WTC11 (cell line): ENCODE data around the gene TMEM50B. TPM values are rescaled to one million over a fixed set of nuclear protein-coding genes. Genes with fewer than 3 reads are reported as not detected.
A peak's percentile ranks its signal among the peaks of the same experiment; 100 is the strongest.
"Not testable (repeated sequence)": the region's sequence is repeated elsewhere in the genome, so short reads cannot be mapped to it uniquely, and the experiment has no call there.

Source experiments
- ATAC-seq: fragments of 200-7000 bp; cut with Tn5 transposase; 2 replicates; pipeline ENCODE4 v1.10.0; 2021; ENCODE audit warnings: mild to moderate bottlenecking, moderate library complexity
- CTCF ChIA-PET: fragments of 300-600 bp; sonication (Branson Sonifier 250); formaldehyde crosslinking; loops from one replicate; lab custom pipeline; 2021; ENCODE audit warnings: antibody characterized with exemption; lab: Charles Lee
- POLR2A ChIA-PET: fragments of 350-600 bp; sonication (Branson Sonifier 250); formaldehyde crosslinking; loops from one replicate; lab custom pipeline; 2021; ENCODE audit warnings: antibody characterized with exemption; lab: Charles Lee
- DNase-seq: peaks from one replicate; pipeline ENCODE4 v3.0.0; 2021; ENCODE audit warnings: low spot score
- H3K27ac Mint-ChIP-seq: 2 replicates; pipeline ENCODE4 v1.8.0; 2021; ENCODE audit warnings: mixed read lengths
- H3K27me3 Mint-ChIP-seq: 2 replicates; pipeline ENCODE4 v1.8.0; 2021; ENCODE audit warnings: low read depth, mild to moderate bottlenecking, moderate library complexity, mixed read lengths
- H3K36me3 Mint-ChIP-seq: 2 replicates; pipeline ENCODE4 v1.8.0; 2021; ENCODE audit warnings: mixed read lengths
- H3K4me1 Mint-ChIP-seq: 2 replicates; pipeline ENCODE4 v1.8.0; 2022; ENCODE audit warnings: mixed read lengths
- H3K4me3 Mint-ChIP-seq: 2 replicates; pipeline ENCODE4 v1.8.0; 2021; ENCODE audit warnings: mild to moderate bottlenecking, moderate library complexity, mixed read lengths
- H3K9me3 Mint-ChIP-seq: 2 replicates; pipeline ENCODE4 v1.8.0; 2021; ENCODE audit warnings: mixed read lengths
- ARID4B ChIP-seq: sonication (generic); formaldehyde crosslinking; IDR thresholded peaks from 2 replicates; pipeline ENCODE4 v1.8.0; 2023; ENCODE audit warnings: missing genetic modification reagents, mild to moderate bottlenecking, borderline replicate concordance
- ATF1 ChIP-seq: sonication (generic); formaldehyde crosslinking; IDR thresholded peaks from 2 replicates; pipeline ENCODE4 v1.8.1; 2023; ENCODE audit warnings: mild to moderate bottlenecking, moderate library complexity, missing genetic modification reagents
- CREB1 ChIP-seq: sonication (generic); formaldehyde crosslinking; IDR thresholded peaks from 2 replicates; pipeline ENCODE4 v1.8.0; 2023; ENCODE audit warnings: mild to moderate bottlenecking, missing genetic modification reagents
- ERG ChIP-seq: fragments of 250-450 bp; sonication (Bioruptor Pico); IDR thresholded peaks from 2 replicates; pipeline ENCODE4 v1.8.0; 2021; ENCODE audit warnings: mild to moderate bottlenecking
- FOXJ3 ChIP-seq: sonication (generic); formaldehyde crosslinking; IDR thresholded peaks from 2 replicates; pipeline ENCODE4 v1.9.0; 2021; ENCODE audit warnings: missing genetic modification reagents, mild to moderate bottlenecking, borderline replicate concordance
- FOXK1 ChIP-seq: sonication (generic); formaldehyde crosslinking; IDR thresholded peaks from 2 replicates; pipeline ENCODE4 v1.8.0; 2022; ENCODE audit warnings: mild to moderate bottlenecking, moderate library complexity, missing genetic modification reagents
- GABPB1 ChIP-seq: sonication (generic); formaldehyde crosslinking; IDR thresholded peaks from 2 replicates; pipeline ENCODE4 v1.8.1; 2023; ENCODE audit warnings: mild to moderate bottlenecking, missing genetic modification reagents
- GTF2I ChIP-seq: fragments of 250-450 bp; sonication (Bioruptor Pico); conservative IDR thresholded peaks from 2 replicates; pipeline ENCODE4 v1.4.0; 2021; ENCODE audit warnings: mild to moderate bottlenecking
- MAX ChIP-seq: sonication (generic); formaldehyde crosslinking; IDR thresholded peaks from 2 replicates; pipeline ENCODE4 v1.8.0; 2022; ENCODE audit warnings: mild to moderate bottlenecking, missing genetic modification reagents
- NFATC4 ChIP-seq: fragments of 250-450 bp; sonication (Bioruptor Pico); IDR thresholded peaks from 2 replicates; pipeline ENCODE4 v1.9.0; 2021; ENCODE audit warnings: mild to moderate bottlenecking
- OVOL2 ChIP-seq: fragments of 250-450 bp; sonication (Bioruptor Pico); IDR thresholded peaks from 2 replicates; pipeline ENCODE4 v1.9.0; 2021; ENCODE audit warnings: mild to moderate bottlenecking, borderline replicate concordance
- RORB ChIP-seq: fragments of 250-450 bp; sonication (Bioruptor Pico); IDR thresholded peaks from 2 replicates; pipeline ENCODE4 v1.9.0; 2021; ENCODE audit warnings: mild to moderate bottlenecking
- SOX15 ChIP-seq: fragments of 250-450 bp; sonication (Bioruptor Pico); IDR thresholded peaks from 2 replicates; pipeline ENCODE4 v1.9.0; 2021; ENCODE audit warnings: mild to moderate bottlenecking
- TP53 ChIP-seq: sonication (generic); formaldehyde crosslinking; IDR thresholded peaks from 2 replicates; pipeline ENCODE4 v1.8.1; 2023; ENCODE audit warnings: mild to moderate bottlenecking, missing genetic modification reagents
- USF1 ChIP-seq: sonication (generic); formaldehyde crosslinking; IDR thresholded peaks from 2 replicates; pipeline ENCODE4 v1.8.0; 2022; ENCODE audit warnings: mild to moderate bottlenecking, missing genetic modification reagents
- ZBTB21 ChIP-seq: sonication (generic); formaldehyde crosslinking; IDR thresholded peaks from 2 replicates; pipeline ENCODE4 v1.8.1; 2023; ENCODE audit warnings: mild to moderate bottlenecking, missing genetic modification reagents, borderline replicate concordance
- ZNF121 ChIP-seq: sonication (generic); formaldehyde crosslinking; IDR thresholded peaks from 2 replicates; pipeline ENCODE4 v1.8.0; 2023; ENCODE audit warnings: missing genetic modification reagents
- ZNF138 ChIP-seq: sonication (generic); formaldehyde crosslinking; conservative IDR thresholded peaks from 2 replicates; pipeline ENCODE4 v1.8.1; 2022; ENCODE audit warnings: mild to moderate bottlenecking, moderate library complexity, missing genetic modification reagents
- ZNF219 ChIP-seq: sonication (generic); formaldehyde crosslinking; IDR thresholded peaks from 2 replicates; pipeline ENCODE4 v1.8.0; 2023; ENCODE audit warnings: missing genetic modification reagents, mild to moderate bottlenecking, borderline replicate concordance
- ZNF396 ChIP-seq: fragments of 250-450 bp; sonication (Bioruptor Pico); IDR thresholded peaks from 2 replicates; pipeline ENCODE4 v1.8.0; 2021; ENCODE audit warnings: mild to moderate bottlenecking, moderate library complexity, borderline replicate concordance
- total RNA-seq: library from RNA; stranded (reverse); gene quantifications from 3 replicates; pipeline ENCODE4 v1.2.3, GENCODE V29; 2021
- TF ChIP-seq, protein P1 (sequence below): sonication (generic); formaldehyde crosslinking; IDR thresholded peaks from 2 replicates; pipeline ENCODE4 v1.8.1; 2023; ENCODE audit warnings: mild to moderate bottlenecking, missing genetic modification reagents, moderate library complexity
- TF ChIP-seq, protein P2 (sequence below): fragments of 250-450 bp; sonication (Bioruptor Pico); IDR thresholded peaks from 2 replicates; pipeline ENCODE4 v1.9.0; 2021; ENCODE audit warnings: moderate library complexity, mild to moderate bottlenecking, inconsistent platforms, borderline replicate concordance
- TF ChIP-seq, protein P3 (sequence below): sonication (generic); formaldehyde crosslinking; IDR thresholded peaks from 2 replicates; pipeline ENCODE4 v1.8.0; 2022; ENCODE audit warnings: mild to moderate bottlenecking, missing genetic modification reagents

TMEM50B gene
- total RNA-seq, 1 experiment from 2014 or later: 25.4 TPM

- TF ChIP-seq GTF2I (CRISPR knock-in tag) (no peak), FOXJ3 (CRISPR knock-in tag) (no peak), SOX15 (CRISPR knock-in tag) (no peak), TP53 (CRISPR knock-in tag) (no peak), ERG (no peak), MAX (no peak)
- TF ChIP-seq, protein P1, sequence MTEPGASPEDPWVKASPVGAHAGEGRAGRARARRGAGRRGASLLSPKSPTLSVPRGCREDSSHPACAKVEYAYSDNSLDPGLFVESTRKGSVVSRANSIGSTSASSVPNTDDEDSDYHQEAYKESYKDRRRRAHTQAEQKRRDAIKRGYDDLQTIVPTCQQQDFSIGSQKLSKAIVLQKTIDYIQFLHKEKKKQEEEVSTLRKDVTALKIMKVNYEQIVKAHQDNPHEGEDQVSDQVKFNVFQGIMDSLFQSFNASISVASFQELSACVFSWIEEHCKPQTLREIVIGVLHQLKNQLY (CRISPR knock-in tag): no peak
Observed at GRCh38 chr21:33449616-33450015, 30.2 kb downstream of the TMEM50B start (continued).

- H3K9me3 Mint-ChIP-seq, H3K27ac Mint-ChIP-seq, POLR2A ChIA-PET, H3K36me3 Mint-ChIP-seq, H3K27me3 Mint-ChIP-seq, ATAC-seq, H3K4me1 Mint-ChIP-seq, DNase-seq, H3K4me3 Mint-ChIP-seq: not testable (repeated sequence)
- CTCF ChIA-PET: interaction anchor here (0.7 to 3.0 kb wide), 6 partner anchors 8 to 249 kb away, joined by 3 to 28 read pairs (median 5); no protein-coding TSS in a partner anchor
- peak; percentile 50; the same call in 1 of the 2 replicates for TF ChIP-seq ZNF121 (CRISPR knock-in tag)
Observed at GRCh38 chr21:33446620-33447019, 33.2 kb downstream of the TMEM50B start.

DNA sequence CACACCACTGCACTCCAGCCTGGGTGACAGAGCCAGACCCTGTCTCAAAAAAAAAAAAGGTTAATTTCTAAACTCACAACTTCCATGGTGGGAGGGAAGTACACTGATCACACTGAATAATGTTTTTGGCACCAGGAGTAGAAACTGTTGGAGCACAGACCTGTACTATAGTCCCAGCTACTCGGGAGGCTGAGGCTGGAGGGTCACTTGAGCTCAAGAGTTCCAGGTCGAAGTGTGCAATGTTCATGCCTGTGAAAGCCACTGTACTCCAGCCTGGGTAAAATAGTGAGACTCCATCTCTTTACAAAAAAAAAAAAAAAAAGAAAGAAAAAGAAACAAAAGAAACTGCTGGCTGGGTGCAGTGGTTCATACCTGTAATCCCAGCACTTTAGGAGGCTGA is 35.3 kb downstream of the TMEM50B start:
- no peaks in the 10 kb centered on the region for H3K27me3 Mint-ChIP-seq
- DNase-seq (no peak), ATAC-seq (no peak)
- TF ChIP-seq ATF1 (no peak), FOXK1 (no peak), GABPB1 (CRISPR knock-in tag) (no peak), ZNF138 (CRISPR knock-in tag) (no peak), ZNF396 (CRISPR knock-in tag) (no peak)
- TF ChIP-seq, protein P2, sequence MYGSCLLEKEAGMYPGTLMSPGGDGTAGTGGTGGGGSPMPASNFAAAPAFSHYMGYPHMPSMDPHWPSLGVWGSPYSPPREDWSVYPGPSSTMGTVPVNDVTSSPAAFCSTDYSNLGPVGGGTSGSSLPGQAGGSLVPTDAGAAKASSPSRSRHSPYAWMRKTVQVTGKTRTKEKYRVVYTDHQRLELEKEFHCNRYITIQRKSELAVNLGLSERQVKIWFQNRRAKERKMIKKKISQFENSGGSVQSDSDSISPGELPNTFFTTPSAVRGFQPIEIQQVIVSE (CRISPR knock-in tag): no peak
- TF ChIP-seq, all 79 proteins: peak for 0
- Mint-ChIP-seq H3K36me3 (0 out of 2 replicates have a peak, but pooled peaks cover 3% of the 10 kb centered on the region), H3K9me3 (no peaks in the 10 kb centered on the region), H3K27ac (peak overlapping the region; percentile 87; the same call in 1 of the 2 replicates), H3K4me3 (no peak overlapping the region), H3K4me1 (no peaks in the 10 kb centered on the region)
- ChIA-PET POLR2A (interaction anchor here (1.0 kb wide), 1 partner anchor 178 kb away, joined by 3 read pairs; the partner anchor contains the start of gene IL10RB), CTCF (interaction anchor here (0.6 to 3.0 kb wide), 24 partner anchors 11 to 624 kb away, joined by 3 to 28 read pairs (median 4); partner anchors contain the start of genes DNAJC28, IFNAR1, IL10RB and OLIG2)

DNA sequence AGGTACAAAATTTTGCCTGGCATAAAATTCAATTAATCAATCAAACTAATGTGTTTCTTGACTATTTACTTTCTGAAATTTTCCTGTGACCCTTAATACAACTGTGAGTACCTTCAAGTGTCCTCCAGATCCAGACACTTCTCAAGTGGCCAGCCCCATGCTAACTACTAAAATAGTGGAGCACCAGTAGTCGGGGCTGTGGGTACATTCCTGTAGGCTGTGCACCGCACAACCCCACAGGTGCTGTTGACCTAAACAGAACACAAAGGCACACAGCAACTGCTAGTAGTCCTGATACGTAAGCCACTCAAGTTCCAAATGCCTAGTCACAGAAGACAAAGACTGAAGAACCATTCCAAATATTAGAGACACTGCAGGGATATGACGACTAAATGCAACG is 36.6 kb downstream of the TMEM50B start:
- no peak overlapping the region for H3K4me3 Mint-ChIP-seq
- ATAC-seq: no peak
- H3K27ac Mint-ChIP-seq: peak overlapping the region; percentile 54
- DNase-seq: no peak
- H3K9me3 Mint-ChIP-seq: no peaks in the 10 kb centered on the region
- ChIA-PET CTCF (interaction anchor here (1.7 kb wide), 1 partner anchor 243 kb away, joined by 4 read pairs; no protein-coding TSS in a partner anchor), POLR2A (no interaction called here)
- H3K27me3 Mint-ChIP-seq: no peaks in the 10 kb centered on the region
- H3K4me1 Mint-ChIP-seq: no peaks in the 10 kb centered on the region
- H3K36me3 Mint-ChIP-seq: peaks cover 3% of the 10 kb centered on the region
- TF ChIP-seq, protein P3, sequence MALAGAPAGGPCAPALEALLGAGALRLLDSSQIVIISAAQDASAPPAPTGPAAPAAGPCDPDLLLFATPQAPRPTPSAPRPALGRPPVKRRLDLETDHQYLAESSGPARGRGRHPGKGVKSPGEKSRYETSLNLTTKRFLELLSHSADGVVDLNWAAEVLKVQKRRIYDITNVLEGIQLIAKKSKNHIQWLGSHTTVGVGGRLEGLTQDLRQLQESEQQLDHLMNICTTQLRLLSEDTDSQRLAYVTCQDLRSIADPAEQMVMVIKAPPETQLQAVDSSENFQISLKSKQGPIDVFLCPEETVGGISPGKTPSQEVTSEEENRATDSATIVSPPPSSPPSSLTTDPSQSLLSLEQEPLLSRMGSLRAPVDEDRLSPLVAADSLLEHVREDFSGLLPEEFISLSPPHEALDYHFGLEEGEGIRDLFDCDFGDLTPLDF (CRISPR knock-in tag): no peak
- TF ChIP-seq RORB: no peak
- TF ChIP-seq USF1: no peak
- no peak for TF ChIP-seq OVOL2 (CRISPR knock-in tag)
- TF ChIP-seq ZNF219: no peak
- TF ChIP-seq ARID4B: no peak
- TF ChIP-seq ZBTB21 (CRISPR knock-in tag): no peak
- TF ChIP-seq CREB1: no peak
- TF ChIP-seq NFATC4 (CRISPR knock-in tag): no peak
- TF ChIP-seq FOXJ3 (CRISPR knock-in tag): no peak
